Osteoblast (primary cell): ENCODE data around the gene TENT5C. TPM values are rescaled to one million over a fixed set of nuclear protein-coding genes. Genes with fewer than 3 reads are reported as not detected.
A peak's percentile ranks its signal among the peaks of the same experiment; 100 is the strongest.

ENCODE experiments used
- DNase-seq: peaks from one replicate; pipeline ENCODE4 v3.0.0; 2011; ENCODE audit warnings: low spot score, mixed read lengths; ENCODE audit not compliant: insufficient read length; ENCODE audit errors: missing footprints
- H2AFZ ChIP-seq: 2 replicates; pipeline ENCODE4 v1.6.0; 2011; ENCODE audit warnings: mild to moderate bottlenecking, low read length
- H3K27ac ChIP-seq: 2 replicates; pipeline ENCODE4 v1.5.1; 2011; ENCODE audit warnings: mild to moderate bottlenecking, low read depth, low read length, moderate library complexity
- H3K27me3 ChIP-seq: 2 replicates; pipeline ENCODE4 v1.6.0; 2012; ENCODE audit warnings: mild to moderate bottlenecking, control low read depth, inconsistent platforms, low read length, moderate library complexity; ENCODE audit not compliant: insufficient read depth
- H3K36me3 ChIP-seq: 2 replicates; pipeline ENCODE4 v1.5.1; 2011; ENCODE audit warnings: mild to moderate bottlenecking, low read length, control low read depth, moderate library complexity; ENCODE audit not compliant: insufficient read depth
- H3K4me1 ChIP-seq: 2 replicates; pipeline ENCODE4 v1.5.1; 2011; ENCODE audit warnings: mild to moderate bottlenecking, low read length, control low read depth, moderate library complexity; ENCODE audit not compliant: insufficient read depth
- H3K4me2 ChIP-seq: 2 replicates; pipeline ENCODE4 v1.6.0; 2011; ENCODE audit warnings: mild to moderate bottlenecking, low read length; ENCODE audit not compliant: insufficient read depth
- H3K4me3 ChIP-seq: fragments of 200-600 bp; sonication (generic); 3 replicates; pipeline ENCODE4 v1.5.1; 2012; ENCODE audit warnings: mild to moderate bottlenecking, low read length, inconsistent platforms; ENCODE audit not compliant: insufficient read depth
- H3K79me2 ChIP-seq: 2 replicates; pipeline ENCODE4 v1.6.0; 2012; ENCODE audit warnings: mild to moderate bottlenecking, low read length, control low read depth, inconsistent platforms; ENCODE audit not compliant: insufficient read depth
- H3K9me3 ChIP-seq: 2 replicates; pipeline ENCODE4 v1.5.1; 2011; ENCODE audit warnings: low read depth, low read length, control low read depth
- H4K20me1 ChIP-seq: 2 replicates; pipeline ENCODE4 v1.6.0; 2012; ENCODE audit warnings: mild to moderate bottlenecking, low read length, control low read depth; ENCODE audit not compliant: insufficient read depth
- CTCF ChIP-seq: IDR thresholded peaks from 2 replicates; pipeline ENCODE4 v1.5.1; 2011; ENCODE audit warnings: mild to moderate bottlenecking, low read depth, low read length, moderate library complexity; ENCODE audit errors: extremely low read depth
- total RNA-seq: library from RNA; depleted of rRNA; stranded (reverse); fragments of >200 nt; gene quantifications from 2 replicates; pipeline ENCODE4 v1.2.3, GENCODE V29; 2012

Gene TENT5C
- total RNA-seq, 1 donor = 0.36 TPM

- no peak overlapping the region for H2AFZ ChIP-seq
- TF ChIP-seq CTCF = no peak
- peaks cover 15% of the 10 kb centered on the region for H3K4me1 ChIP-seq
Observed at GRCh38 chr1:117671781-117672501, 66.1 kb downstream of the TENT5C start.

GRCh38 chr1:117672756-117673155 is 66.9 kb downstream of the TENT5C start:
- Histone ChIP-seq H3K4me1 (peaks cover 15% of the 10 kb centered on the region), H4K20me1 (no peaks in the 10 kb centered on the region), H2AFZ (no peak overlapping the region), H3K36me3 (no peaks in the 10 kb centered on the region), H3K4me2 (no peak overlapping the region), H3K27ac (no peak overlapping the region), H3K4me3 (no peak overlapping the region), H3K79me2 (no peaks in the 10 kb centered on the region), H3K9me3 (no peaks in the 10 kb centered on the region), H3K27me3 (peaks cover 13% of the 10 kb centered on the region)
- TF ChIP-seq CTCF = no peak
- no peak for DNase-seq

More at GRCh38 chr1:117671781-117672501, 66.1 kb downstream of the TENT5C start:
- Histone ChIP-seq H3K4me2 (no peak overlapping the region), H4K20me1 (no peaks in the 10 kb centered on the region), H3K36me3 (no peaks in the 10 kb centered on the region), H3K27me3 (peaks cover 14% of the 10 kb centered on the region), H3K27ac (no peak overlapping the region), H3K9me3 (no peaks in the 10 kb centered on the region), H3K4me3 (no peak overlapping the region), H3K79me2 (no peaks in the 10 kb centered on the region)
- DNase-seq = no peak

DNA sequence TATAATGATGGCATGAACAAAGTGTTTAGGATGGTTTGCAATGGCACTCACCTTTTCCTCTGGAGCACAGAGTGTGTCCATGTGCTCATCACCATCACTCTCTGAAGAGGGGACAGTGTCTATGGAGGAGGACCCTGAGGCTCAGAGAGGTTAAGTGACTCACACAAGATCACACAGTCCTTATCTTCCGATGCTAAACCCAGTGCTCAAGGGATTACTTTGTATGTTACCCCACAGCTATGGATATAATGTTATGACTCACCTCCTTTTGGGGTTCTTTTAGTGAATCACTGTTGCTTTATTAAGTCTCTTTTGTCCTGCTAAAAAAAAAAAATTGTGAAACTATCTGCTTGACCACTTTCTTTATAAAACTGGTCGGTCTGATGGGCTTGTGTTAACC is 67.6 kb downstream of the TENT5C start:
- H3K4me1 ChIP-seq = peaks cover 21% of the 10 kb centered on the region
- no peak overlapping the region for H2AFZ ChIP-seq
- H3K4me3 ChIP-seq = no peak overlapping the region
- no peak overlapping the region for H3K27ac ChIP-seq
- no peaks in the 10 kb centered on the region for H3K79me2 ChIP-seq
- H3K9me3 ChIP-seq = no peaks in the 10 kb centered on the region
- H3K36me3 ChIP-seq = no peaks in the 10 kb centered on the region
- peak overlapping the region; percentile 43 for H3K4me2 ChIP-seq
- peaks cover 13% of the 10 kb centered on the region for H3K27me3 ChIP-seq
- TF ChIP-seq CTCF = no peak
- peak; percentile 76 for DNase-seq
- no peaks in the 10 kb centered on the region for H4K20me1 ChIP-seq

- Histone ChIP-seq H3K4me1 (peaks cover 24% of the 10 kb centered on the region), H3K27ac (no peak overlapping the region), H4K20me1 (no peaks in the 10 kb centered on the region), H3K4me3 (no peak overlapping the region), H2AFZ (no peak overlapping the region), H3K27me3 (peaks cover 8% of the 10 kb centered on the region), H3K4me2 (peak overlapping the region; percentile 43), H3K9me3 (no peaks in the 10 kb centered on the region), H3K79me2 (no peaks in the 10 kb centered on the region), H3K36me3 (no peaks in the 10 kb centered on the region)
- peak; percentile 62 for TF ChIP-seq CTCF
- DNase-seq = peak; percentile 90
Observed at GRCh38 chr1:117674521-117675400, 68.9 kb downstream of the TENT5C start.
